ENCODE measurements around the gene CAMKMT.

DNA sequence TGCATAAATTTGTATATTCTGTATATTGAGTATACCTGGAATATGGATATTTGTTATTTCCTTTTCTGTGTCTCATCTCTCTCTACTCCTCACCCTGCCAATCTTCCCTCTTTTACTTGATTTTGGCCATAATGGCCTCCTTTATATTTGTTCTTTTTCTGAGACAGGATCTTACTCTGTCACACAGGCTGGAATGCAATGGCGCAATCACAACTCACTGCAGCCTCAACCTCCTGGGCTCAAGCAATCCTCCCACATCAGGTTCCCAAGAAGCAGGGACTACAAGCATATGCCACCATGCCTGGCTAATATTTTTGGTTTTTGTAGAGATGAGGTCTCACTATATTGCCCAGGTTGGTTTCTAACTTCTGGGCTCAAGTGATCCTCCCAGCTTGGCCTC lies 30.9 kb upstream of the CAMKMT start:
- TF ChIP-seq, protein P1, sequence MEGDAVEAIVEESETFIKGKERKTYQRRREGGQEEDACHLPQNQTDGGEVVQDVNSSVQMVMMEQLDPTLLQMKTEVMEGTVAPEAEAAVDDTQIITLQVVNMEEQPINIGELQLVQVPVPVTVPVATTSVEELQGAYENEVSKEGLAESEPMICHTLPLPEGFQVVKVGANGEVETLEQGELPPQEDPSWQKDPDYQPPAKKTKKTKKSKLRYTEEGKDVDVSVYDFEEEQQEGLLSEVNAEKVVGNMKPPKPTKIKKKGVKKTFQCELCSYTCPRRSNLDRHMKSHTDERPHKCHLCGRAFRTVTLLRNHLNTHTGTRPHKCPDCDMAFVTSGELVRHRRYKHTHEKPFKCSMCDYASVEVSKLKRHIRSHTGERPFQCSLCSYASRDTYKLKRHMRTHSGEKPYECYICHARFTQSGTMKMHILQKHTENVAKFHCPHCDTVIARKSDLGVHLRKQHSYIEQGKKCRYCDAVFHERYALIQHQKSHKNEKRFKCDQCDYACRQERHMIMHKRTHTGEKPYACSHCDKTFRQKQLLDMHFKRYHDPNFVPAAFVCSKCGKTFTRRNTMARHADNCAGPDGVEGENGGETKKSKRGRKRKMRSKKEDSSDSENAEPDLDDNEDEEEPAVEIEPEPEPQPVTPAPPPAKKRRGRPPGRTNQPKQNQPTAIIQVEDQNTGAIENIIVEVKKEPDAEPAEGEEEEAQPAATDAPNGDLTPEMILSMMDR (IDR thresholded peaks at IDR 0.05) = no peak
- TF ChIP-seq POLR2AphosphoS5 (IDR thresholded peaks at IDR 0.05) (no peak), POLR2A (IDR thresholded peaks at IDR 0.05) (no peak)
